Esophagus muscularis mucosa (tissue), 4 donors: ENCODE measurements around the gene CDH15.

Experiments
- CTCF ChIP-seq, 3 experiments: fragments of 200-600 bp in 2 of 3; fragments of 450-650 bp in 1 of 3; sonication (generic) in 2 of 3; IDR thresholded peaks; one replicate each; pipeline ENCODE4 v1.5.1; 2017 to 2019; ENCODE audit warnings: antibody characterized with exemption in 3 of 3, mild to moderate bottlenecking in 2 of 3, moderate library complexity in 1 of 3
- EP300 ChIP-seq: sonication (generic); formaldehyde crosslinking; IDR thresholded peaks from one replicate; pipeline ENCODE4 v1.6.1; 2017; ENCODE audit warnings: antibody characterized with exemption
- POLR2A ChIP-seq: fragments of 450-650 bp; IDR thresholded peaks from one replicate; pipeline ENCODE4 v1.6.1; 2017; ENCODE audit warnings: antibody characterized with exemption, moderate library complexity, mild to moderate bottlenecking, low read depth

DNA sequence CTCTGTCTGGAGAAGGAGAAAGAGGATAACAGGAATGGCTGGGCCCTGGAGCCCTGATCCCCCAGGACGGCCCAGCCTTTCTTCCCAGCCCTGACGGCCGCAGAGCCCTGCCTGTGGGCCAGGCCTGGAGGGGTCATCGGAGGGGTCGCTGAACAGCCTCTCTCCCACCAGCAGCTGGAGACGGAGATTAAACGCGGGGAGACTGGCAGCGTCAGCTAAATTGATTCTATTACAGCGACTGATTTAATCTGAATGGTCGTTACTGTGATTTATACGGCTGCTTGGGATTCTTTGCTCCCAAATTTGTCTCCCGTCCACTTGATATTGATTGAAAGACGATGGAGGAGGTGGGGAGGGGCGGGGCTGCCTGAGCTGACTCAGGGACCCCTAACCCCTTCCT is 7.1 kb upstream of the CDH15 start:
- no peak for TF ChIP-seq POLR2A
- no peak for TF ChIP-seq CTCF (IDR thresholded peaks at IDR 0.05)
- no peak for TF ChIP-seq EP300
